Liver (tissue), 9 donors: ENCODE data around the gene FAM199X. TPM values are rescaled to one million over a fixed set of nuclear protein-coding genes. Genes with fewer than 3 reads are reported as not detected.

Source experiments
- DNase-seq: peaks from one replicate; pipeline ENCODE4 v3.0.0-alpha.2; 2017; ENCODE audit warnings: low spot score
- H3K27ac ChIP-seq, 2 donors: one replicate each; pipeline ENCODE4 v1.7.0; 2013; ENCODE audit warnings: inconsistent platforms in 2 of 2, low read length in 2 of 2, control low read depth in 1 of 2, low read depth in 1 of 2, mild to moderate bottlenecking in 1 of 2
- H3K27me3 ChIP-seq, 4 donors: one replicate each; pipeline versions ENCODE4 v1.6.1 to v1.7.0; 2013; ENCODE audit warnings: low read length in 3 of 4, inconsistent platforms in 1 of 4, mild to moderate bottlenecking in 1 of 4, moderate library complexity in 1 of 4; ENCODE audit not compliant: control insufficient read depth in 4 of 4, insufficient read depth in 4 of 4
- H3K36me3 ChIP-seq, 4 donors: one replicate each; pipeline versions ENCODE4 v1.6.1 to v1.7.0; 2013; ENCODE audit warnings: low read length in 3 of 4, mild to moderate bottlenecking in 3 of 4, low read depth in 1 of 4, moderate library complexity in 1 of 4; ENCODE audit not compliant: control insufficient read depth in 4 of 4, insufficient read depth in 3 of 4
- H3K4me1 ChIP-seq, 4 donors: one replicate each; pipeline versions ENCODE4 v1.6.1 to v1.7.0; 2013; ENCODE audit warnings: low read length in 3 of 4, mild to moderate bottlenecking in 3 of 4, moderate library complexity in 1 of 4; ENCODE audit not compliant: control insufficient read depth in 4 of 4, insufficient read depth in 4 of 4
- H3K4me3 ChIP-seq, 3 donors: one replicate each; pipeline versions ENCODE4 v1.6.1 to v1.7.0; 2013; ENCODE audit warnings: low read length in 3 of 3, control low read depth in 1 of 3, low read depth in 1 of 3, mild to moderate bottlenecking in 1 of 3
- H3K9ac ChIP-seq, 2 donors: one replicate each; pipeline ENCODE4 v1.7.0; 2013; ENCODE audit warnings: low read length in 2 of 2, mild to moderate bottlenecking in 2 of 2, moderate library complexity in 2 of 2, control low read depth in 1 of 2, low read depth in 1 of 2
- H3K9me3 ChIP-seq, 4 donors: one replicate each; pipeline versions ENCODE4 v1.6.1 to v1.7.0; 2013; ENCODE audit warnings: low read length in 3 of 4; ENCODE audit not compliant: control insufficient read depth in 4 of 4
- ATF3 ChIP-seq: IDR thresholded peaks from 2 replicates; pipeline ENCODE4 v1.6.1; 2016; ENCODE audit warnings: antibody characterized with exemption
- CTCF ChIP-seq: fragments of 150-350 bp; IDR thresholded peaks from 2 replicates; pipeline ENCODE4 v1.5.1; 2017; ENCODE audit warnings: improper control_type of control experiment, low read depth, low read length; ENCODE audit not compliant: missing input control
- FOXA1 ChIP-seq: IDR thresholded peaks from 2 replicates; pipeline ENCODE4 v1.6.1; 2016; ENCODE audit warnings: antibody characterized with exemption
- FOXA2 ChIP-seq: IDR thresholded peaks from 2 replicates; pipeline ENCODE4 v1.6.1; 2016; ENCODE audit warnings: antibody characterized with exemption
- GABPA ChIP-seq, 2 donors: IDR thresholded peaks in 1 of 2; conservative IDR thresholded peaks in 1 of 2; 2 replicates each; pipeline ENCODE4 v1.6.1; 2016; ENCODE audit warnings: antibody characterized with exemption in 2 of 2, mild to moderate bottlenecking in 1 of 2, moderate library complexity in 1 of 2
- HNF4G ChIP-seq: IDR thresholded peaks from 2 replicates; pipeline ENCODE4 v1.6.1; 2016; ENCODE audit warnings: antibody characterized with exemption
- JUND ChIP-seq, 2 donors: IDR thresholded peaks; 2 replicates each; pipeline ENCODE4 v1.6.1; 2016; ENCODE audit warnings: antibody characterized with exemption in 2 of 2
- MAX ChIP-seq: IDR thresholded peaks from 2 replicates; pipeline ENCODE4 v1.6.1; 2016; ENCODE audit warnings: antibody characterized with exemption
- NR2F2 ChIP-seq: IDR thresholded peaks from 2 replicates; pipeline ENCODE4 v1.6.1; 2016; ENCODE audit warnings: antibody characterized with exemption
- RAD21 ChIP-seq, 2 donors: IDR thresholded peaks; 2 replicates each; pipeline ENCODE4 v1.6.1; 2016; ENCODE audit warnings: antibody characterized with exemption in 2 of 2, mild to moderate bottlenecking in 2 of 2
- REST ChIP-seq: IDR thresholded peaks from 2 replicates; pipeline ENCODE4 v1.6.1; 2016; ENCODE audit warnings: antibody characterized with exemption, mild to moderate bottlenecking
- RXRA ChIP-seq, 2 donors: IDR thresholded peaks; 2 replicates each; pipeline ENCODE4 v1.6.1; 2017 to 2018; ENCODE audit warnings: antibody characterized with exemption in 2 of 2, mild to moderate bottlenecking in 1 of 2
- SP1 ChIP-seq: IDR thresholded peaks from 2 replicates; pipeline ENCODE4 v1.6.1; 2018; ENCODE audit warnings: antibody characterized with exemption, mild to moderate bottlenecking
- TAF1 ChIP-seq: conservative IDR thresholded peaks from 2 replicates; pipeline ENCODE4 v1.6.1; 2016; ENCODE audit warnings: antibody characterized with exemption, mild to moderate bottlenecking
- YY1 ChIP-seq: IDR thresholded peaks from 2 replicates; pipeline ENCODE4 v1.6.1; 2016; ENCODE audit warnings: antibody characterized with exemption, mild to moderate bottlenecking
- WGBS: extraction: QIAGEN DNeasy Blood & Tissue Kit; methylation state at CpG from one replicate; pipeline ENCODE4 v1.1.7; 2013; 5-methylcytosine and 5-hydroxymethylcytosine counted together
- polyA plus RNA-seq, 2 donors: library from polyadenylated mRNA; stranded (reverse) in 1 of 2; unstranded in 1 of 2; fragments of 200-250 nt in 1 of 2; fragments of >200 nt in 1 of 2; fragmentation: Nextera tagmentation in 1 of 2; extraction: Ambion mirVana in 1 of 2; gene quantifications; one replicate each; pipeline versions ENCODE4 v1.2.1 to v1.2.3, GENCODE V29; 2013 to 2015
- total RNA-seq, 2 donors: library from RNA; depleted of rRNA; stranded (reverse); fragments of >200 nt; gene quantifications; one replicate each; pipeline ENCODE4 v1.2.3, GENCODE V29; 2014
- donor health status: healthy.
- donor health status: healthy.
- donor health status: healthy.
- donor health status: healthy.
- donor health status: healthy.

FAM199X gene
- total RNA-seq (10 to 100 TPM; 11.8 to 13.6 TPM), polyA plus RNA-seq (1 to 10 TPM; 3.9 to 4.0 TPM)

GRCh38 chrX:104165894-104166734 lies at the start of gene FAM199X:
Gene FAM199X (plus strand): TSS chrX:104166453. CDS start chrX:104166786, 333 bp downstream.
- peak; percentile 76 for TF ChIP-seq CTCF
- TF ChIP-seq TAF1 = peak; percentile 51
- no peak for TF ChIP-seq FOXA2
- TF ChIP-seq SP1 = peak; percentile 59
- peak in 1 of 2 donors; percentile 51 for TF ChIP-seq RAD21 (IDR thresholded peaks at IDR 0.05)
- peak; percentile 33 for TF ChIP-seq YY1
- no peak for TF ChIP-seq FOXA1
- TF ChIP-seq GABPA (IDR thresholded peaks at IDR 0.05 in 1 of 2, conservative IDR thresholded peaks at IDR 0.05 in 1 of 2) = peak in 1 of 2 donors; percentile 69
- peak in 1 of 2 donors; percentile 35 for TF ChIP-seq RXRA (IDR thresholded peaks at IDR 0.05)
- peak; percentile 16 for TF ChIP-seq REST
- 2% methylated on average over 62 of the region's 71 CpGs for WGBS
- H3K27ac ChIP-seq = peak within 1 kb of the TSS; percentile 56 to 83
- H3K9ac ChIP-seq = peak within 1 kb of the TSS; percentile 3 to 39
- H3K36me3 ChIP-seq = no peaks in the 10 kb centered on the region
- peaks cover 4 to 22% (median 18%) of the 10 kb centered on the region in 4 donors for H3K4me1 ChIP-seq
- H3K9me3 ChIP-seq = no peaks in the 10 kb centered on the region
- peak within 1 kb of the TSS; percentile 64 to 96 (median 84) for H3K4me3 ChIP-seq
- DNase-seq = peak; percentile 83
- H3K27me3 ChIP-seq = no peaks in the 10 kb centered on the region

- Histone ChIP-seq H3K4me1 (peaks cover 0 to 2% (median under 1%) of the 10 kb centered on the region in 4 donors), H3K9me3 (no peaks in the 10 kb centered on the region), H3K4me3 (no peak overlapping the region), H3K9ac (no peak overlapping the region), H3K27me3 (peaks cover 0 to 8% (median 1%) of the 10 kb centered on the region in 4 donors), H3K36me3 (no peaks in the 10 kb centered on the region), H3K27ac (no peak overlapping the region)
- no peak for DNase-seq
- TF ChIP-seq GABPA (IDR thresholded peaks at IDR 0.05 in 1 of 2, conservative IDR thresholded peaks at IDR 0.05 in 1 of 2) = no peak
- TF ChIP-seq HNF4G = no peak
- no peak for TF ChIP-seq MAX
- TF ChIP-seq TAF1 = no peak
- no peak for TF ChIP-seq ATF3
- no peak for TF ChIP-seq RXRA (IDR thresholded peaks at IDR 0.05)
- TF ChIP-seq JUND (IDR thresholded peaks at IDR 0.05) = no peak
- no peak for TF ChIP-seq NR2F2
- no peak for TF ChIP-seq SP1
- no peak for TF ChIP-seq FOXA1
- TF ChIP-seq FOXA2 = no peak
- no peak for TF ChIP-seq CTCF
- no peak for TF ChIP-seq YY1
Measured at GRCh38 chrX:104117759-104118158, 48.5 kb upstream of the FAM199X start.
